Measurements from ENCODE around the gene PDILT. TPM values are rescaled to one million over a fixed set of nuclear protein-coding genes. Genes with fewer than 3 reads are reported as not detected.

The PDILT gene
- total and polyA plus RNA-seq, 2 experiments from 2014 or later = not detected

DNA sequence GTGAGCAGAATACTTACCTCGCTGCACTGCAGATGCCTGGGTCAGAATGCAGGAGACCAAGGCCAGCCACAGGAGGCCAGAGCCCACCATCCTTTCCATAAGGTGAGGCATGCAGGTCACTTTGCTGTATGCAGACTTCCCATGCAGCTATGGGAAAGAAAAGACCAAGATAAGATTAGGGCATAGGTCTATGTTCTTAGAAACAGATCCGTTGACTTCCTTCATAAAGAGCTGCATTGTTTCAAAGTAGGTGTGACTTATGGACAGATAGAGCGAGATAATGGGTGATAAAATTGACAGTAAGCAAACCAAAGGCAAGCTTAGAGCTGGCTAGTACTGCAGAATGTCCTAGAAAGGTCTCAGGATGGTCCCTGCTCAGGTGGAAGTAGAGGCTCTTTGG, 78.2 kb downstream of the PDILT start:
- no peak overlapping the region for H3K4me2 ChIP-seq
- Mint-ChIP-seq H3K9me3 (no peaks in the 10 kb centered on the region; the same call in 2 of the 3 replicates), H3K4me1 (0 out of 3 replicates have a peak, but pooled peaks cover 2% of the 10 kb centered on the region), H3K27me3 (ENCODE audit: insufficient read depth, low read depth, poor library complexity) (peaks cover 1% of the 10 kb centered on the region), H3K4me3 (no peak overlapping the region), H3K27ac (no peak overlapping the region), H3K36me3 (ENCODE audit: low read depth) (no peaks in the 10 kb centered on the region)
- no peaks in the 10 kb centered on the region for H3K79me2 ChIP-seq (replicated peaks; ENCODE audit: insufficient read depth)
- no peaks in the 10 kb centered on the region for H3K27me3 ChIP-seq (ENCODE audit: insufficient read depth)
- peaks cover 4% of the 10 kb centered on the region for H3K9me2 ChIP-seq (ENCODE audit: insufficient read depth)
- ATAC-seq (no peak), DNase-seq (ENCODE audit: low spot score) (no peak)
- H4K20me1 ChIP-seq (replicated peaks; ENCODE audit: insufficient read depth) = no peaks in the 10 kb centered on the region
- H3K27ac ChIP-seq (ENCODE audit: low read depth) = no peak overlapping the region
- no peaks in the 10 kb centered on the region for H3K36me3 ChIP-seq (ENCODE audit: insufficient read depth)
- H3F3A ChIP-seq (replicated peaks; ENCODE audit: low read depth) = no peaks in the 10 kb centered on the region
- H3K4me1 ChIP-seq (ENCODE audit: insufficient read depth) = no peaks in the 10 kb centered on the region
- TF ChIP-seq EZH2phosphoT487 (IDR thresholded peaks at IDR 0.05; ENCODE audit: unreplicated experiment) = no peak
- TF ChIP-seq, protein P1, sequence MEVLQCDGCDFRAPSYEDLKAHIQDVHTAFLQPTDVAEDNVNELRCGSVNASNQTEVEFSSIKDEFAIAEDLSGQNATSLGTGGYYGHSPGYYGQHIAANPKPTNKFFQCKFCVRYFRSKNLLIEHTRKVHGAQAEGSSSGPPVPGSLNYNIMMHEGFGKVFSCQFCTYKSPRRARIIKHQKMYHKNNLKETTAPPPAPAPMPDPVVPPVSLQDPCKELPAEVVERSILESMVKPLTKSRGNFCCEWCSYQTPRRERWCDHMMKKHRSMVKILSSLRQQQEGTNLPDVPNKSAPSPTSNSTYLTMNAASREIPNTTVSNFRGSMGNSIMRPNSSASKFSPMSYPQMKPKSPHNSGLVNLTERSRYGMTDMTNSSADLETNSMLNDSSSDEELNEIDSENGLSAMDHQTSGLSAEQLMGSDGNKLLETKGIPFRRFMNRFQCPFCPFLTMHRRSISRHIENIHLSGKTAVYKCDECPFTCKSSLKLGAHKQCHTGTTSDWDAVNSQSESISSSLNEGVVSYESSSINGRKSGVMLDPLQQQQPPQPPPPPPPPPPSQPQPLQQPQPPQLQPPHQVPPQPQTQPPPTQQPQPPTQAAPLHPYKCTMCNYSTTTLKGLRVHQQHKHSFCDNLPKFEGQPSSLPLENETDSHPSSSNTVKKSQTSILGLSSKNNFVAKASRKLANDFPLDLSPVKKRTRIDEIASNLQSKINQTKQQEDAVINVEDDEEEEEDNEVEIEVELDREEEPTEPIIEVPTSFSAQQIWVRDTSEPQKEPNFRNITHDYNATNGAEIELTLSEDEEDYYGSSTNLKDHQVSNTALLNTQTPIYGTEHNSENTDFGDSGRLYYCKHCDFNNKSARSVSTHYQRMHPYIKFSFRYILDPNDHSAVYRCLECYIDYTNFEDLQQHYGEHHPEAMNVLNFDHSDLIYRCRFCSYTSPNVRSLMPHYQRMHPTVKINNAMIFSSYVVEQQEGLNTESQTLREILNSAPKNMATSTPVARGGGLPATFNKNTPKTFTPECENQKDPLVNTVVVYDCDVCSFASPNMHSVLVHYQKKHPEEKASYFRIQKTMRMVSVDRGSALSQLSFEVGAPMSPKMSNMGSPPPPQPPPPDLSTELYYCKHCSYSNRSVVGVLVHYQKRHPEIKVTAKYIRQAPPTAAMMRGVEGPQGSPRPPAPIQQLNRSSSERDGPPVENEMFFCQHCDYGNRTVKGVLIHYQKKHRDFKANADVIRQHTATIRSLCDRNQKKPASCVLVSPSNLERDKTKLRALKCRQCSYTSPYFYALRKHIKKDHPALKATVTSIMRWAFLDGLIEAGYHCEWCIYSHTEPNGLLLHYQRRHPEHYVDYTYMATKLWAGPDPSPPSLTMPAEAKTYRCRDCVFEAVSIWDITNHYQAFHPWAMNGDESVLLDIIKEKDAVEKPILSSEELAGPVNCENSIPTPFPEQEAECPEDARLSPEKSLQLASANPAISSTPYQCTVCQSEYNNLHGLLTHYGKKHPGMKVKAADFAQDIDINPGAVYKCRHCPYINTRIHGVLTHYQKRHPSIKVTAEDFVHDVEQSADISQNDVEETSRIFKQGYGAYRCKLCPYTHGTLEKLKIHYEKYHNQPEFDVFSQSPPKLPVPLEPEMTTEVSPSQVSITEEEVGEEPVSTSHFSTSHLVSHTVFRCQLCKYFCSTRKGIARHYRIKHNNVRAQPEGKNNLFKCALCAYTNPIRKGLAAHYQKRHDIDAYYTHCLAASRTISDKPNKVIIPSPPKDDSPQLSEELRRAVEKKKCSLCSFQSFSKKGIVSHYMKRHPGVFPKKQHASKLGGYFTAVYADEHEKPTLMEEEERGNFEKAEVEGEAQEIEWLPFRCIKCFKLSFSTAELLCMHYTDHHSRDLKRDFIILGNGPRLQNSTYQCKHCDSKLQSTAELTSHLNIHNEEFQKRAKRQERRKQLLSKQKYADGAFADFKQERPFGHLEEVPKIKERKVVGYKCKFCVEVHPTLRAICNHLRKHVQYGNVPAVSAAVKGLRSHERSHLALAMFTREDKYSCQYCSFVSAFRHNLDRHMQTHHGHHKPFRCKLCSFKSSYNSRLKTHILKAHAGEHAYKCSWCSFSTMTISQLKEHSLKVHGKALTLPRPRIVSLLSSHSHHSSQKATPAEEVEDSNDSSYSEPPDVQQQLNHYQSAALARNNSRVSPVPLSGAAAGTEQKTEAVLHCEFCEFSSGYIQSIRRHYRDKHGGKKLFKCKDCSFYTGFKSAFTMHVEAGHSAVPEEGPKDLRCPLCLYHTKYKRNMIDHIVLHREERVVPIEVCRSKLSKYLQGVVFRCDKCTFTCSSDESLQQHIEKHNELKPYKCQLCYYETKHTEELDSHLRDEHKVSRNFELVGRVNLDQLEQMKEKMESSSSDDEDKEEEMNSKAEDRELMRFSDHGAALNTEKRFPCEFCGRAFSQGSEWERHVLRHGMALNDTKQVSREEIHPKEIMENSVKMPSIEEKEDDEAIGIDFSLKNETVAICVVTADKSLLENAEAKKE (CRISPR knock-in tag; IDR thresholded peaks at IDR 0.05) = no peak
- TF ChIP-seq POLR2AphosphoS5 (IDR thresholded peaks at IDR 0.05; ENCODE audit: low read depth) = no peak
- TF ChIP-seq, protein P2, sequence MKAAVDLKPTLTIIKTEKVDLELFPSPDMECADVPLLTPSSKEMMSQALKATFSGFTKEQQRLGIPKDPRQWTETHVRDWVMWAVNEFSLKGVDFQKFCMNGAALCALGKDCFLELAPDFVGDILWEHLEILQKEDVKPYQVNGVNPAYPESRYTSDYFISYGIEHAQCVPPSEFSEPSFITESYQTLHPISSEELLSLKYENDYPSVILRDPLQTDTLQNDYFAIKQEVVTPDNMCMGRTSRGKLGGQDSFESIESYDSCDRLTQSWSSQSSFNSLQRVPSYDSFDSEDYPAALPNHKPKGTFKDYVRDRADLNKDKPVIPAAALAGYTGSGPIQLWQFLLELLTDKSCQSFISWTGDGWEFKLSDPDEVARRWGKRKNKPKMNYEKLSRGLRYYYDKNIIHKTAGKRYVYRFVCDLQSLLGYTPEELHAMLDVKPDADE (IDR thresholded peaks at IDR 0.05) = no peak
- TF ChIP-seq, protein P3, sequence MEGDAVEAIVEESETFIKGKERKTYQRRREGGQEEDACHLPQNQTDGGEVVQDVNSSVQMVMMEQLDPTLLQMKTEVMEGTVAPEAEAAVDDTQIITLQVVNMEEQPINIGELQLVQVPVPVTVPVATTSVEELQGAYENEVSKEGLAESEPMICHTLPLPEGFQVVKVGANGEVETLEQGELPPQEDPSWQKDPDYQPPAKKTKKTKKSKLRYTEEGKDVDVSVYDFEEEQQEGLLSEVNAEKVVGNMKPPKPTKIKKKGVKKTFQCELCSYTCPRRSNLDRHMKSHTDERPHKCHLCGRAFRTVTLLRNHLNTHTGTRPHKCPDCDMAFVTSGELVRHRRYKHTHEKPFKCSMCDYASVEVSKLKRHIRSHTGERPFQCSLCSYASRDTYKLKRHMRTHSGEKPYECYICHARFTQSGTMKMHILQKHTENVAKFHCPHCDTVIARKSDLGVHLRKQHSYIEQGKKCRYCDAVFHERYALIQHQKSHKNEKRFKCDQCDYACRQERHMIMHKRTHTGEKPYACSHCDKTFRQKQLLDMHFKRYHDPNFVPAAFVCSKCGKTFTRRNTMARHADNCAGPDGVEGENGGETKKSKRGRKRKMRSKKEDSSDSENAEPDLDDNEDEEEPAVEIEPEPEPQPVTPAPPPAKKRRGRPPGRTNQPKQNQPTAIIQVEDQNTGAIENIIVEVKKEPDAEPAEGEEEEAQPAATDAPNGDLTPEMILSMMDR (conservative IDR thresholded peaks at IDR 0.05; ENCODE audit: low read depth in 2 of 2) = no peak
- no peak overlapping the region for H3K4me3 ChIP-seq
- no peak overlapping the region for H2AFZ ChIP-seq
